A673 (cell line): ENCODE data around the gene DBET. TPM values are rescaled to one million over a fixed set of nuclear protein-coding genes. Genes with fewer than 3 reads are reported as not detected.
"Not testable (repeated sequence)": the region's sequence is repeated elsewhere in the genome, so short reads cannot be mapped to it uniquely, and the experiment has no call there.

ENCODE experiments used
- BruUV-seq: library from RNA; stranded (reverse); fragments of 400-500 nt; replicated peaks from 2 replicates; lab custom pipeline; 2021; lab: Mats Ljungman, UMichigan
- CTCF ChIA-PET: fragments of 300-600 bp; sonication (Branson Sonifier 250); formaldehyde crosslinking; loops from one replicate; lab custom pipeline; 2022; ENCODE audit warnings: antibody characterized with exemption; lab: Charles Lee
- POLR2A ChIA-PET: fragments of 300-600 bp; sonication (Branson Sonifier 250); formaldehyde crosslinking; loops from one replicate; lab custom pipeline; 2022; ENCODE audit warnings: antibody characterized with exemption; ENCODE audit not compliant: low non-redundant PET; lab: Charles Lee
- DNase-seq: peaks from one replicate; pipeline ENCODE4 v3.0.0-alpha.2; 2015; ENCODE audit warnings: low spot score
- H3K27ac ChIP-seq: fragments of 200-600 bp; sonication (generic); 2 replicates; pipeline ENCODE4 v1.5.1; 2016; ENCODE audit warnings: mixed run types, low read depth, mild to moderate bottlenecking, mixed read lengths, antibody characterized with exemption, low read length; ENCODE audit not compliant: poor library complexity, severe bottlenecking
- H3K27me3 ChIP-seq: fragments of 200-600 bp; sonication (generic); replicated peaks from 2 replicates; pipeline ENCODE4 v1.6.1; 2017; ENCODE audit warnings: mixed run types, low read depth, mild to moderate bottlenecking, mixed read lengths, antibody characterized with exemption, low read length; ENCODE audit not compliant: insufficient read depth, poor library complexity
- H3K36me3 ChIP-seq: fragments of 200-600 bp; sonication (generic); 2 replicates; pipeline ENCODE4 v1.6.1; 2016; ENCODE audit warnings: mixed run types, mild to moderate bottlenecking, mixed read lengths, antibody characterized with exemption, low read length; ENCODE audit not compliant: insufficient read depth, poor library complexity, severe bottlenecking
- H3K4me1 ChIP-seq: fragments of 200-600 bp; sonication (generic); 2 replicates; pipeline ENCODE4 v1.6.1; 2017; ENCODE audit warnings: mixed run types, mild to moderate bottlenecking, mixed read lengths, antibody characterized with exemption, low read length; ENCODE audit not compliant: insufficient read depth, poor library complexity, severe bottlenecking
- H3K4me3 ChIP-seq: fragments of 200-600 bp; sonication (generic); 2 replicates; pipeline ENCODE4 v1.5.1; 2016; ENCODE audit warnings: low read depth, mixed run types, mild to moderate bottlenecking, mixed read lengths, low read length; ENCODE audit not compliant: poor library complexity, severe bottlenecking
- H3K9me3 ChIP-seq: fragments of 200-600 bp; sonication (generic); 2 replicates; pipeline ENCODE4 v1.6.1; 2016; ENCODE audit warnings: mixed run types, low read depth, mild to moderate bottlenecking, mixed read lengths, antibody characterized with exemption, low read length; ENCODE audit not compliant: poor library complexity, severe bottlenecking
- intact Hi-C: fragments of 100-400 bp; cut with micrococcal nuclease; formaldehyde crosslinking; loops from one replicate; pipeline ENCODE4 v1.10.0; 2022; ENCODE audit not compliant: unreplicated experiment
- total RNA-seq: library from RNA; stranded (reverse); gene quantifications from 2 replicates; pipeline ENCODE4 v1.2.3, GENCODE V29; 2021

DBET gene
- total RNA-seq, 1 experiment from 2014 or later = not detected

DNA sequence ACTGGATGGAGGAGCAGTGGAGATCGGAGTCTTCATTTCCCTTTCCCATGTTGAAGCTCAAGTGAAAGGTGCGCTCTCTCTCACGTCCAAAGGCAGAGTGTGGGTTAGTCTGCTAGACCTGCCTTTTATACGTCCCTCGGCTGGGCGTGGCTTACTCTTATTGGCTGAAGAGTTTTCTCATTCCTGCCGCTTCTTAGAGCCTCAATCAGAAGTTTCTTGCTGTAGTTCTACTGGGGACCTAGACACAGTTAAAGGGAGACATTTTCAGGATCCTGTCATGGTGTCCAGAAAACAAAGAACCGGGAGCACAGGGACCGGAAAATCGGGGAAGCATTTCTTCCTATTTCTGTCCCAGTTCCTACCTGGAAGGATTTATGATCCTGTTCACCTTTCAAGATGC lies 37.1 kb upstream of the DBET start, which contains the start of gene FRG2:
Gene FRG2 (minus strand): TSS at position 101 of the 400 bp plus-strand sequence. CDS start 52 bp downstream, at position 49.
- DNase-seq, H3K9me3 ChIP-seq, BruUV-seq, CTCF ChIA-PET, H3K36me3 ChIP-seq, POLR2A ChIA-PET, H3K4me3 ChIP-seq, intact Hi-C loops, H3K4me1 ChIP-seq, H3K27me3 ChIP-seq, H3K27ac ChIP-seq: not testable (repeated sequence)

DNA sequence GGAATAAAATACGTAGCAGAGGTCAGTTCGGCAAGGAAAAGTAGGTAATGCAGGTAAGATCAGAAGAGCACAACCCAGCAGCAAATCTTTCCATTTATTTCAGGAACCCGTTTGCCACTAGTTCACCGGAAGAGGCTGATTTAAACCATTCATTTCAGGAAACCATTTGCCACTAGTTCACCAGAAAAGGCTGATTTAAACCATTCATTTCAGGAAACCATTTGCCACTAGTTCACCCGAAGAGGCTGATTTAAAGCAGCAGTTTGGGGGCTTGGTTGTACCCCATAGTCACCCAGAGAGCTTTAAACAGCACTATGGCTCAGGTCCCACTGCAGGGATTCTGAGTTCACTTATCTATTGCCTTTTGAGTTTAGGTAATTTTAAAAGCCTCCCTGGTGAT lies 33.0 kb upstream of the DBET start:
- H3K4me1 ChIP-seq, CTCF ChIA-PET, H3K27me3 ChIP-seq, DNase-seq, BruUV-seq, H3K27ac ChIP-seq, POLR2A ChIA-PET, H3K4me3 ChIP-seq, H3K9me3 ChIP-seq, intact Hi-C loops, H3K36me3 ChIP-seq: not testable (repeated sequence)

DNA sequence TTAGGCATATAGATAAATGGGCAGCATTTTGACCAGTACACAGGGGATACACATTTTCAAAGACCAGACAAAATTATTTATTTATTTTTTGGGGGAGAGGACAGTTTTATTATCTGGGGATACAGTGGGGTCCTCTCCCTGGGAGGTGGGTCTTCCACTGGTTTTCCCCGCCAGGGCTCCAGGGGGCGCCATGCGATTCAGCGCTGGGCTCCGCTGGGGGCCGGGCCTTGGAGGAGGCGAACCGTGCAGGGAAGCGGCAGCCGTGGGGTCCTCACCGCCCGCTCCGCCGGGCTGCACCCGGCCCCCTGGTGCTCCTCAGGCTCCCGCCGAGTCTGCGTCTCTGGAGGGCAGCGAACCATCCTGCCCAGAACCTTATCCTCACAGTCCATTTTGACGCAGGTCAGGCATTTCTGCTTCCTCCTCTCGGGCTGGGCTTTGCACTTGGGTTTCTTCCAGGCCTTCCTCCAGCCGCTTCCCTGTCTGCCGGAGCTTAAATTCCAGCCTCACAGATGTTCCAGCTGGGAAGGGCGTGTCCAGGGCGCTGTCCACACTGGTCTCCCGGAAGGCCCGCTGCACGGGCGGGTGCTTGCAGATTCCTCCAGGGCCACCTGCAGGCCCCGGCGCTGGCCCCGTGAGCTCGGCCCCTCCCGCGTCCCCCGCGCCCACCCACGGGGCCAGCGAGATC lies 26.5 kb upstream of the DBET start:
- H3K4me1 ChIP-seq, CTCF ChIA-PET, H3K9me3 ChIP-seq, DNase-seq, H3K27me3 ChIP-seq, BruUV-seq, H3K27ac ChIP-seq, H3K36me3 ChIP-seq, intact Hi-C loops, POLR2A ChIA-PET: not testable (repeated sequence)
- H3K4me3 ChIP-seq = peak overlapping the region; percentile 25

DNA sequence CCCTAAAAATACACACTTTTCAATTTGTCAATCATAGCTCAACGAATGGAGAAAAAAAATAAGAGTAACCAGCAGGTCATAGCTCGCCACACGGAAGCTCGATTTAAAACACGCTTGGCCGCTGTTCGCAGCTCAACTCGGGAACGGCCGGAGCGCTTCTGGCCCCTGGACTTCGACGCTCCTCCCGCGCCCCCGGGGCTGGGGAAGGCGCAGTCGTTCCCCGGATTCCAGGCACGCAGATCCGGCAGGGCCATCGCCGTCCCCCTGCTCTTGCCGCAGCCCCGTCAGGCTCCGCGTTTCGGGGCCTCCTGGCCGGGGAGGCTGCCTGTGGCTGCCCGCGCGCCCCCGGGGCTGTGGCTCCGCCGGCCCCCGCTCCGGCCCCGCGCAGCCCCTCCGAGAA lies 23.4 kb upstream of the DBET start:
- H3K36me3 ChIP-seq, BruUV-seq, POLR2A ChIA-PET, H3K9me3 ChIP-seq, CTCF ChIA-PET, H3K27ac ChIP-seq, intact Hi-C loops, H3K4me1 ChIP-seq, H3K4me3 ChIP-seq, DNase-seq, H3K27me3 ChIP-seq: not testable (repeated sequence)

DNA sequence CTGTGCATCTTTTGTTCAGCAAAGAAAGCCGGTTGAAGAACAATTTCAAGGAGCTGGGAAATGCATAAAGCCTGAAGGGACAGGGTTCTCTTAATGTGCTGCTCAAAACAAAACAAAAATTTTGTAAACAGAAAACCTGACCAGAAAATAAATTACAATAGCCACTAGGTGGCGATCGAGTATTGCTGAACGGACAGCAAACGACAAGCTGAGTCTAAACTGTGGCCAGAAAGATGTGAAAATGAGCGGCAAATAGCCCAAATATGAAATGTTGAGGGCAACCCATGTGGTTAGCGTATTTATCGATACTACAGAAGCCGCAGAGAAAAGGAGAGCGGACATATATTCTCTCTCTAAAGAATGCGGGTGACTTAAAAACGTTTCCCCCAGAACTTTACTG lies 16.7 kb upstream of the DBET start:
- POLR2A ChIA-PET, H3K9me3 ChIP-seq, H3K36me3 ChIP-seq, DNase-seq, BruUV-seq, H3K4me1 ChIP-seq, intact Hi-C loops, CTCF ChIA-PET, H3K27me3 ChIP-seq, H3K27ac ChIP-seq, H3K4me3 ChIP-seq: not testable (repeated sequence)

DNA sequence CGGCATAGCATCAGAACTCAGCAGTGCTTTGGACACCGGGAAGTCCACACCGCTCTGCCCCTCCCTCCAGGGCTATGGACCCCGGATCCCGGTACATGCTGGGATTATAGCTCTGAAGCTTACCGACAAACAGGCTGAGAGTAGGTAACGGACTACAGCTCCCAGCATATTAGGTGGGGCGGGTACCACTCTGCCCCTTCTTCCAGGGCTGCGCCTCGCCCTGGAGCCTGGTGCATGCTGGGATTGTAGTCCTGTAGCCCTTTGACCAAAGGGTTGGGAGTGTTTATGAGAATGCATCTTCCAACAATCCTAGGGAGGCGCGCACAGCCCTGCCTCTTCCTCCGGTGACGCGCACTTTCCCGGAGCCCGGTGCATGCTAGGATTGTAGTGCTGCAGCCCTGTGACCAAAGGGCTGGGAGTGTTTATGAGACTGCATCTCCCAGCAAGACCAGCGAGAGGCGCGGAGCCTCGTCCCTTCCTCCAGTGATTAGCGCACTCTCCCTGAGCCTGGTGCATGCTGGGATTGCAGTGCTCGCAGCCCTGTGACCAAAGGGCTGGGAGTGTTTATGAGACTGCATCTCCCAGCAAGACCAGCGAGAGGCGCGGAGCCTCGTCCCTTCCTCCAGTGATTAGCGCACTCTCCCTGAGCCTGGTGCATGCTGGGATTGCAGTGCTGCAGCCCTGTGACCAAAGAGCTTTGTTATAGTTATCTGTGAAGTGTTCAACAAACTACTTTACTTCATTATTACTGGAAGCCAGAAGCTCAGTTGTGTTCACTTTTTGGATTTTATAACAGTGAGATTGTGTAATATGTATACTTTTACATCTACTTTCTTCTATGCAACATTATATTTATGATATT lies 14.7 kb upstream of the DBET start:
- H3K27me3 ChIP-seq, H3K27ac ChIP-seq, DNase-seq, H3K36me3 ChIP-seq, intact Hi-C loops, CTCF ChIA-PET, H3K9me3 ChIP-seq, POLR2A ChIA-PET, H3K4me1 ChIP-seq, BruUV-seq: not testable (repeated sequence)
- H3K4me3 ChIP-seq = peak overlapping the region; percentile 28

DNA sequence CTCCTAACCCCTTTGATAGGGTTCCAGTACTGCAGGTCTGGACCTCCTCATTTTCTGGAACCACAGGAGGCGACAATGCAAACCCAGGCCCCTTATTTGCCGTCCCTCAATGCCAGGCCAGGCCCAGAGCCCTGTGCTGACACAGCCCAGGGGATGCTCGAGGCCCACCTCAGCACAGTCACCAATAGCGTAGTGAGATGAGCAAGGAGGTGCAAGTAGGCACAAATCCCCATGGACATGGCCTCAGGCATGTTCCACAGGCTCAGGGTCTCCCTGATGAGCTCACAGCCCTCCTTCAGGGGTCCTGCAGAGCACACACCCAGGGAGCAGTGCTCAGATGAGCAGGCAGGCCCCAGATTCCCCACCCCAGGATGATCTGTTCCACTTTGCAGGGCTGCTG lies 5.3 kb upstream of the DBET start:
- BruUV-seq, H3K4me3 ChIP-seq, H3K27ac ChIP-seq, H3K36me3 ChIP-seq, intact Hi-C loops, H3K27me3 ChIP-seq, CTCF ChIA-PET, H3K9me3 ChIP-seq, H3K4me1 ChIP-seq, DNase-seq, POLR2A ChIA-PET: not testable (repeated sequence)
